Measurements from ENCODE around the gene CD19.

CD19 gene

GRCh38 chr16:28900601-28901000 is 31.2 kb upstream of the CD19 start:
- Mint-ChIP-seq H3K27ac (no peak overlapping the region), H3K36me3 (ENCODE audit: low read depth) (no peaks in the 10 kb centered on the region), H3K9me3 (no peaks in the 10 kb centered on the region), H3K27me3 (ENCODE audit: low read depth) (no peaks in the 10 kb centered on the region), H3K4me3 (no peak overlapping the region), H3K4me1 (ENCODE audit: low read depth) (no peaks in the 10 kb centered on the region)
- no peak for DNase-seq (ENCODE audit: low spot score)

- no peaks in the 10 kb centered on the region for H3K4me1 Mint-ChIP-seq (ENCODE audit: low read depth)
- H3K4me3 Mint-ChIP-seq: no peak overlapping the region
- no peak for DNase-seq (ENCODE audit: low spot score)
- H3K27me3 Mint-ChIP-seq (ENCODE audit: low read depth): no peaks in the 10 kb centered on the region
- no peaks in the 10 kb centered on the region for H3K36me3 Mint-ChIP-seq (ENCODE audit: low read depth)
- no peak overlapping the region for H3K27ac Mint-ChIP-seq
- H3K9me3 Mint-ChIP-seq: no peaks in the 10 kb centered on the region
Observed at GRCh38 chr16:28901862-28902261, 29.9 kb upstream of the CD19 start.

GRCh38 chr16:28902909-28903308 is 28.9 kb upstream of the CD19 start:
- Mint-ChIP-seq H3K27me3 (ENCODE audit: low read depth) (no peaks in the 10 kb centered on the region), H3K36me3 (ENCODE audit: low read depth) (no peaks in the 10 kb centered on the region), H3K27ac (no peak overlapping the region), H3K4me1 (ENCODE audit: low read depth) (no peaks in the 10 kb centered on the region), H3K9me3 (no peaks in the 10 kb centered on the region), H3K4me3 (no peak overlapping the region)
- no peak for DNase-seq (ENCODE audit: low spot score)

GRCh38 chr16:28903344-28904042 is 28.3 kb upstream of the CD19 start:
- no peaks in the 10 kb centered on the region for H3K4me1 Mint-ChIP-seq (ENCODE audit: low read depth)
- H3K36me3 Mint-ChIP-seq (ENCODE audit: low read depth): no peaks in the 10 kb centered on the region
- H3K9me3 Mint-ChIP-seq: no peaks in the 10 kb centered on the region
- H3K4me3 Mint-ChIP-seq: no peak overlapping the region
- DNase-seq (ENCODE audit: low spot score): no peak
- no peak overlapping the region for H3K27ac Mint-ChIP-seq
- H3K27me3 Mint-ChIP-seq (ENCODE audit: low read depth): no peaks in the 10 kb centered on the region

- no peak for DNase-seq (ENCODE audit: low spot score)
- H3K9me3 Mint-ChIP-seq: no peaks in the 10 kb centered on the region
Observed at GRCh38 chr16:28904363-28904762, 27.4 kb upstream of the CD19 start.

GRCh38 chr16:28904828-28905227 is 26.9 kb upstream of the CD19 start:
- Mint-ChIP-seq H3K27ac (no peak overlapping the region), H3K4me3 (no peak overlapping the region), H3K36me3 (ENCODE audit: low read depth) (no peaks in the 10 kb centered on the region), H3K4me1 (ENCODE audit: low read depth) (no peaks in the 10 kb centered on the region), H3K9me3 (no peaks in the 10 kb centered on the region), H3K27me3 (ENCODE audit: low read depth) (no peaks in the 10 kb centered on the region)
- DNase-seq (ENCODE audit: low spot score): no peak

More at GRCh38 chr16:28904363-28904762, 27.4 kb upstream of the CD19 start:
- Mint-ChIP-seq H3K4me1 (ENCODE audit: low read depth) (no peaks in the 10 kb centered on the region), H3K27ac (no peak overlapping the region), H3K36me3 (ENCODE audit: low read depth) (no peaks in the 10 kb centered on the region), H3K27me3 (ENCODE audit: low read depth) (no peaks in the 10 kb centered on the region), H3K4me3 (no peak overlapping the region)

GRCh38 chr16:28905229-28905754 is 26.5 kb upstream of the CD19 start:
- Mint-ChIP-seq H3K27me3 (ENCODE audit: low read depth) (no peaks in the 10 kb centered on the region), H3K4me1 (ENCODE audit: low read depth) (no peaks in the 10 kb centered on the region), H3K36me3 (ENCODE audit: low read depth) (peaks cover 2% of the 10 kb centered on the region), H3K4me3 (no peak overlapping the region), H3K27ac (no peak overlapping the region), H3K9me3 (no peaks in the 10 kb centered on the region)
- no peak for DNase-seq (ENCODE audit: low spot score)

GRCh38 chr16:28905800-28906372 is 25.9 kb upstream of the CD19 start:
- Mint-ChIP-seq H3K27ac (no peak overlapping the region), H3K9me3 (no peaks in the 10 kb centered on the region), H3K4me1 (ENCODE audit: low read depth) (no peaks in the 10 kb centered on the region), H3K27me3 (ENCODE audit: low read depth) (no peaks in the 10 kb centered on the region), H3K36me3 (ENCODE audit: low read depth) (peaks cover 2% of the 10 kb centered on the region), H3K4me3 (no peak overlapping the region)
- no peak for DNase-seq (ENCODE audit: low spot score)

GRCh38 chr16:28910086-28911031 is 21.4 kb upstream of the CD19 start:
- Mint-ChIP-seq H3K9me3 (no peaks in the 10 kb centered on the region), H3K27ac (no peak overlapping the region), H3K4me3 (no peak overlapping the region), H3K27me3 (ENCODE audit: low read depth) (no peaks in the 10 kb centered on the region), H3K36me3 (ENCODE audit: low read depth) (peaks cover 9% of the 10 kb centered on the region), H3K4me1 (ENCODE audit: low read depth) (no peaks in the 10 kb centered on the region)
- DNase-seq (ENCODE audit: low spot score): no peak

GRCh38 chr16:28912558-28912957 is 19.2 kb upstream of the CD19 start:
- DNase-seq (ENCODE audit: low spot score): no peak
- no peak overlapping the region for H3K4me3 Mint-ChIP-seq
- no peak overlapping the region for H3K27ac Mint-ChIP-seq
- no peaks in the 10 kb centered on the region for H3K27me3 Mint-ChIP-seq (ENCODE audit: low read depth)
- H3K9me3 Mint-ChIP-seq: no peaks in the 10 kb centered on the region
- no peaks in the 10 kb centered on the region for H3K4me1 Mint-ChIP-seq (ENCODE audit: low read depth)
- peaks cover 13% of the 10 kb centered on the region for H3K36me3 Mint-ChIP-seq (ENCODE audit: low read depth)

- Mint-ChIP-seq H3K27me3 (ENCODE audit: low read depth) (no peaks in the 10 kb centered on the region), H3K36me3 (ENCODE audit: low read depth) (peaks cover 16% of the 10 kb centered on the region), H3K4me3 (no peak overlapping the region), H3K4me1 (ENCODE audit: low read depth) (no peaks in the 10 kb centered on the region), H3K9me3 (no peaks in the 10 kb centered on the region), H3K27ac (no peak overlapping the region)
- no peak for DNase-seq (ENCODE audit: low spot score)
Observed at GRCh38 chr16:28913946-28914724, 17.6 kb upstream of the CD19 start.

GRCh38 chr16:28915181-28915580 is 16.6 kb upstream of the CD19 start:
- H3K27ac Mint-ChIP-seq: no peak overlapping the region
- H3K4me1 Mint-ChIP-seq (ENCODE audit: low read depth): no peaks in the 10 kb centered on the region
- H3K36me3 Mint-ChIP-seq (ENCODE audit: low read depth): peaks cover 21% of the 10 kb centered on the region
- no peak for DNase-seq (ENCODE audit: low spot score)
- no peak overlapping the region for H3K4me3 Mint-ChIP-seq
- H3K9me3 Mint-ChIP-seq: no peaks in the 10 kb centered on the region
- H3K27me3 Mint-ChIP-seq (ENCODE audit: low read depth): no peaks in the 10 kb centered on the region

GRCh38 chr16:28917095-28917494 is 14.7 kb upstream of the CD19 start:
- Mint-ChIP-seq H3K27ac (no peak overlapping the region), H3K36me3 (ENCODE audit: low read depth) (peaks cover 25% of the 10 kb centered on the region), H3K4me3 (no peak overlapping the region), H3K9me3 (no peaks in the 10 kb centered on the region), H3K27me3 (ENCODE audit: low read depth) (no peaks in the 10 kb centered on the region), H3K4me1 (ENCODE audit: low read depth) (no peaks in the 10 kb centered on the region)
- DNase-seq (ENCODE audit: low spot score): no peak

Data from T-helper 2 cell treated with Interferon-gamma antibody and Interleukin-4, amounts not matched to agents 5 μg/mL and 100 μg/mL, for 36 hours (primary cell).